Spleen (tissue), 7 donors: Measurements from ENCODE around the gene TPRG1.

ENCODE experiments used
- CTCF ChIP-seq, 11 experiments: fragments of 200-600 bp in 7 of 11; fragments of 450-650 bp in 4 of 11; sonication (generic) in 4 of 11; IDR thresholded peaks in 8 of 11; conservative IDR thresholded peaks in 3 of 11; 1 replicate in 7 of 11; 2 replicates in 4 of 11; pipeline versions ENCODE4 v1.4.0 to v1.8.0; 2016 to 2021; ENCODE audit warnings: antibody characterized with exemption in 11 of 11, inconsistent platforms in 4 of 11, mild to moderate bottlenecking in 1 of 11
- POLR2A ChIP-seq, 3 donors: fragments of 450-650 bp; IDR thresholded peaks; one replicate each; pipeline ENCODE4 v1.5.1; 2017; ENCODE audit warnings: antibody characterized with exemption in 3 of 3, mild to moderate bottlenecking in 1 of 3
- POLR2AphosphoS5 ChIP-seq, 3 donors: sonication (generic); formaldehyde crosslinking; IDR thresholded peaks; one replicate each; pipeline ENCODE4 v1.5.1; 2017; ENCODE audit warnings: antibody characterized with exemption in 3 of 3
- donor health status: DM: no; HTN: no; CAD: no; lungs with moderate emphysema.
- donor health status: DM: no; HTN: no; CAD: no.
- donor health status: DM: no; HTN: no; CAD: no.

- no peak for TF ChIP-seq CTCF (IDR thresholded peaks at IDR 0.05 in 8 of 11, conservative IDR thresholded peaks at IDR 0.05 in 3 of 11)
- TF ChIP-seq POLR2A (IDR thresholded peaks at IDR 0.05): no peak
- TF ChIP-seq POLR2AphosphoS5 (IDR thresholded peaks at IDR 0.05): no peak
Measured at GRCh38 chr3:189186101-189186500, 14.3 kb downstream of the TPRG1 start.
